Prostate gland (tissue), 2 donors: ENCODE measurements around the gene TMEM181.

Experiments used
- CTCF ChIP-seq, 4 experiments: fragments of 200-600 bp in 2 of 4; fragments of 450-650 bp in 2 of 4; sonication (generic) in 2 of 4; IDR thresholded peaks; 1 replicate in 3 of 4; 2 replicates in 1 of 4; pipeline ENCODE4 v1.5.1; 2016 to 2019; ENCODE audit warnings: antibody characterized with exemption in 4 of 4, mild to moderate bottlenecking in 2 of 4, moderate library complexity in 2 of 4
- POLR2A ChIP-seq: fragments of 450-650 bp; IDR thresholded peaks from one replicate; pipeline ENCODE4 v1.6.1; 2016; ENCODE audit warnings: antibody characterized with exemption, mild to moderate bottlenecking

GRCh38 chr6:158627168-158627939 is 67.5 kb downstream of the TMEM181 start:
- no peak for TF ChIP-seq CTCF (IDR thresholded peaks at IDR 0.05)
- no peak for TF ChIP-seq POLR2A
